WERI-Rb-1 (cell line): Measurements from ENCODE around the gene UBC.
A peak's percentile ranks its signal among the peaks of the same experiment; 100 is the strongest.

Experiments used
- DNase-seq: peaks from one replicate; pipeline ENCODE4 v3.0.0-alpha.2; 2020
- H3K27ac ChIP-seq: fragments of 250-450 bp; sonication (Bioruptor Pico); 2 replicates; pipeline ENCODE4 v1.5.1; 2020; ENCODE audit warnings: mild to moderate bottlenecking, moderate library complexity
- H3K27me3 ChIP-seq: fragments of 250-450 bp; sonication (Bioruptor Pico); 2 replicates; pipeline ENCODE4 v1.5.1; 2021; ENCODE audit warnings: mild to moderate bottlenecking, low read depth, moderate library complexity; ENCODE audit not compliant: insufficient read depth, severe bottlenecking
- H3K36me3 ChIP-seq: fragments of 250-450 bp; sonication (Bioruptor Pico); 2 replicates; pipeline ENCODE4 v1.5.1; 2020; ENCODE audit warnings: mild to moderate bottlenecking, moderate library complexity
- H3K4me3 ChIP-seq: 2 replicates; pipeline ENCODE4 v1.5.1; 2011; ENCODE audit warnings: low read depth, mild to moderate bottlenecking, control low read depth, low read length
- H3K9me3 ChIP-seq: fragments of 250-450 bp; sonication (Bioruptor Pico); 2 replicates; pipeline ENCODE4 v1.5.1; 2021; ENCODE audit warnings: mild to moderate bottlenecking, moderate library complexity; ENCODE audit not compliant: severe bottlenecking
- TF ChIP-seq, protein P1 (sequence below): IDR thresholded peaks from 2 replicates; pipeline ENCODE4 v1.5.1; 2011; ENCODE audit warnings: low read depth, mild to moderate bottlenecking, control low read depth, inconsistent platforms, low read length

The UBC gene

DNA sequence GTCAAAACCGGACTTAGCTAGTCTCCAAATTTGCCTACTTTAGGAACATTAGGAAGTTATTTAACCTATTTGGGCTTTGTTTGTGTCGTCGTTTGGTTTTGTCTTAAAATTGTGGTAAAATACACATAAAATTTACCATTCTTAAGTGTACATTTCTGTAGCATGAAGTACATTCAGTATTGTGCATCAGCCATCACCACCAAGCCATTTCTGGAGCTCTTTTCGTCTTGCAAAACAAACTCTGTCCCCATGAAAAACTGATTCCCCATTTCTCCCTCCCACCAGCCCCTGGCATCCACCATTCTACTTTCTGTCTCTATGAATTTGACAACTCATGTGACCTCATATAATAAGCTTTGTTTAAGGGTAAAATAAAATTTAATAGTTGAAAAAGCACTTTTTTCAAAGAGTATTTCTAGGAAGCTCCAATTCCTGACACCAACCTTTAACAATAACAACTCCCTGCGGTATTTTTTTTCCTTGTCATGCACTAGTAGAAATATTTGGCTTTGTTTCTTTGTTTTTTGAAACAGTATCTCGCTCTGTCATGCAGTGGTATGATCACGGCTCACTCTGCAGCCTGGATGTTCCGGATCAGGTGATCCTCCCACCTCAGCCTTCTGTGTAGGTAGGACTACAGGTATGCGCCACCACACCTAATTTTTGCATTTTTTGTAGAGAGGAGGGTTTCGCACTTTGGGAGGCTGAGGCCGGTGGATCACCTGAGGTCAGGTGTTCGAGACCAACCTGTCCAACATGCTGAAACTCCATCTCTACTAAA lies 3.6 kb upstream of the UBC start:
- H3K36me3 ChIP-seq: peaks cover 10% of the 10 kb centered on the region
- TF ChIP-seq, protein P1, sequence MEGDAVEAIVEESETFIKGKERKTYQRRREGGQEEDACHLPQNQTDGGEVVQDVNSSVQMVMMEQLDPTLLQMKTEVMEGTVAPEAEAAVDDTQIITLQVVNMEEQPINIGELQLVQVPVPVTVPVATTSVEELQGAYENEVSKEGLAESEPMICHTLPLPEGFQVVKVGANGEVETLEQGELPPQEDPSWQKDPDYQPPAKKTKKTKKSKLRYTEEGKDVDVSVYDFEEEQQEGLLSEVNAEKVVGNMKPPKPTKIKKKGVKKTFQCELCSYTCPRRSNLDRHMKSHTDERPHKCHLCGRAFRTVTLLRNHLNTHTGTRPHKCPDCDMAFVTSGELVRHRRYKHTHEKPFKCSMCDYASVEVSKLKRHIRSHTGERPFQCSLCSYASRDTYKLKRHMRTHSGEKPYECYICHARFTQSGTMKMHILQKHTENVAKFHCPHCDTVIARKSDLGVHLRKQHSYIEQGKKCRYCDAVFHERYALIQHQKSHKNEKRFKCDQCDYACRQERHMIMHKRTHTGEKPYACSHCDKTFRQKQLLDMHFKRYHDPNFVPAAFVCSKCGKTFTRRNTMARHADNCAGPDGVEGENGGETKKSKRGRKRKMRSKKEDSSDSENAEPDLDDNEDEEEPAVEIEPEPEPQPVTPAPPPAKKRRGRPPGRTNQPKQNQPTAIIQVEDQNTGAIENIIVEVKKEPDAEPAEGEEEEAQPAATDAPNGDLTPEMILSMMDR: no peak
- DNase-seq: no peak
- peak overlapping the region; percentile 37 for H3K4me3 ChIP-seq
- H3K27me3 ChIP-seq: no peaks in the 10 kb centered on the region
- peak overlapping the region; percentile 89 for H3K27ac ChIP-seq
- no peaks in the 10 kb centered on the region for H3K9me3 ChIP-seq

DNA sequence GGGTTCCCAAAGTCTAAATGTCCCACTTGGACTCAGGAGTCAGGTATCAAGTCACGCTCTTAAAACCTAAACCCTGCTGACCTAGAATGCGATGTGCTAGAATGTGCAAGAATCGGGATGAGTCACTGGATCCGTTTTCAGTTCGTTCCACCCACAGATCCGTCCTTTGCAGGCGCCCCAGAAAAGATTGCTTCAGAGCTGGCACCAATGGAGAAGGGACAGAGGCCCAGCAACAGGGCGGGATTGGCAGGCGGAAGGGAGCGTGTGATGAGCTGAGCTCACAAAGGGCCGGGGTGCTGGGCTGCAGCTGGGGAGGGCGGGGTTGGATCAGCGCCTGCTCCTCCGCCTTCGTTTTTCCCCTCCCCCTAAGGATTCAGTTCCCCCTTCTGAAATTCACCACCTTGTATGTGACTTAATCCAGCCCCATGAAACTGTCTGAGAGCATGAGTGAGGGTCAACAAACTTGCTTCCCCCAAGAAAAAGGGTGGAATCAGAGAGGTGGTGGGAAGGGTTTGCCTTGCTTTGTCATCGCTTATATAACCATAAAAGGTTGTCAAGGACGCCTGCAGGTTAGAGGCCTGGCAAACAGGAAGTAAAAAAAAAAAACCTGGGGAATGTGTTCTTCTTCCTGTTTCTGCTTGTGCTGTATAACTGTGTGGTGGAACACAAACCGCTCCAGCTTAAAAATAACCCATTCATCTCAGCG lies 2.8 kb upstream of the UBC start:
- peak overlapping the region; percentile 37 for H3K4me3 ChIP-seq
- H3K27me3 ChIP-seq: no peaks in the 10 kb centered on the region
- TF ChIP-seq, protein P1: no peak
- peak; percentile 99 for DNase-seq
- H3K27ac ChIP-seq: peak overlapping the region; percentile 89
- H3K9me3 ChIP-seq: no peaks in the 10 kb centered on the region
- peaks cover 10% of the 10 kb centered on the region for H3K36me3 ChIP-seq

DNA sequence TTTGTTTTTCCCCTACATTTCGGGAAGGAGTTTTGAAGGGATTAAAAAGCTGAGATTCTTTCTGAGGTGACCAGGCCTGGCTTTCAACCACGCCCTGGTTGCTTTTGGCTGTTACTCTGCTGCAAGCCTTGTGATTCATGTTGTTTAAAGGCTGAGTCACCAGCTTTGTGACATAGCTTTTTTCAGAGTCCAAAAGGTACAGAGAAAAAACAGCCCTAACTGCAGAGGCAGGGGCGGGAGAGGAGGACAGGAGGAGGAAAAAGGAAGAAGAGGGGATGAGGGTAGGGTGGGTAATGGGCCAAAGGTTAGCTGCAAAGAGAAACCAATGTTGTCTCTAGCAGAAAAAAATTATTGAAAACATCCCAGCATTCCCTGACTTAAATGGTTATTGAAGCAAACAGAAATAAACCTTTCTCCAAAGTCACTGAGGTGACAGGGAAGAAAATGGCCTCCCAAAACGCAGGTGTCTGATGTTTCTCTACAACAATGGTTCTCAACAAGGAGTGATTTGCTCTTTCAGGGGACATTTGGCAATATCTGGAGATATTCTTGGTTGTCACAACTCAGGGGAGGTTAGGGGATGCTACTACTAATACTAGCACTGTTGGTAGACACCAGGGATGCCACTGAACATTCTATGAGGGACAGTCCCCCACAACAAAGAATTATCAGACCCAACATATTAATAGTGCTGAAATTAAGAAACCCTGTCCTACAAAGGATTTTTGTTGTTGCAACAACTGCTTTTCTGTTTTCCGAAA lies 2.1 kb upstream of the UBC start:
- H3K27ac ChIP-seq: peak overlapping the region; percentile 63
- peak overlapping the region; percentile 23 for H3K4me3 ChIP-seq
- H3K27me3 ChIP-seq: no peaks in the 10 kb centered on the region
- no peaks in the 10 kb centered on the region for H3K9me3 ChIP-seq
- TF ChIP-seq, protein P1: no peak
- H3K36me3 ChIP-seq: peaks cover 10% of the 10 kb centered on the region
- DNase-seq: no peak

DNA sequence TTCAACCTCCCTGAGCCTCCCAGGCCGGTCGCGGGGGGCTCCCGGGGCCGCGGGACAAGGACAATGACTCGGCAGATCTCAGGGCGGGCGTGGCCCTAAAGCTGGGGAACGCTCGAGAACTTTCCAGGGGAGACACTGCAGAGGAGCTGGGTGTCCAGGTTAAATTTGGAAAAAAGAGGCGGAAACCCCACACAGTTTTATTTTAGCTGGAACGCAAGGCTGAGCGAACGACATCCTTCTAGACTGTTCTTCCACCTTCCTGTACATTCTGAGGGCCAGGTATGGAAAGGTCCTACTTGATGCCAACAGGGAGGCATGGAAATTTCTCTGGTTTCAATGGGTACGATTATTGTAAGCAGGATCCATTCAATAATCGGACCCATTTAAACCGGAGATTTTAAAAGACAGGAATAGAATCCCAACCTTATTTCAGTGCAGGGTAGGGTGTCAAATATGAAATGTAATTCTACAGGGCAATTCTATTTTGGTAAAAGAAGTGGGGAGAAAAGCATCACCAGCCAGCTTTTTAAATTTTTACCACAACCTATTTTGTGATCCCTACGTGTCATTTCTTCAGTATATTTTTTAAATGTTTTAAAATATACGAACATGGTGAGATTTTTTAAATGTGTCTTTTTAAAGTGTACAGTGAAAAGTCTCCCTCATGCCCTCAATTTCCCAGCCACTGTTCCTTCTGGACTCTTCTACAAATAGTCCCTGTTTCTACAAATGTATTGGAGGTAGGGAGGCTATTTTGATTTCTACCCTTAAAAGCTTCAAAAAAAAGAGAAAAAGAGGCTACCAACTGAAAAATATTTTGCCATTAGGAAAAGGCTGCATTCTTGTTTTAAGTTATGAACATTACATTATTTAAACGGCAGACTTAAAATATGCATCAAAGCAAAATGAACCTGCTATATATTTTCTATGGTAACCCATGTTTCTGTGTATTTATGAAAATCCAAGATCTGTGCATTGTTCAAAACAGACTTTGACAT lies 1.1 kb upstream of the UBC start:
- peak overlapping the region; percentile 100 for H3K27ac ChIP-seq
- H3K4me3 ChIP-seq: peak overlapping the region; percentile 99
- no peak for DNase-seq

More for the DNA sequence above, 1.1 kb upstream of the UBC start:
- TF ChIP-seq, protein P1: no peak
- no peaks in the 10 kb centered on the region for H3K27me3 ChIP-seq
- no peaks in the 10 kb centered on the region for H3K9me3 ChIP-seq
- peaks cover 19% of the 10 kb centered on the region for H3K36me3 ChIP-seq
